ENCODE measurements around the gene SPIN4. TPM values are rescaled to one million over a fixed set of nuclear protein-coding genes. Genes with fewer than 3 reads are reported as not detected.
"Not testable (repeated sequence)": the region's sequence is repeated elsewhere in the genome, so short reads cannot be mapped to it uniquely, and the experiment has no call there.

SPIN4 gene
- polyA plus RNA-seq, 3 donors: 0.93 to 2.1 (median 1.5) TPM

- Mint-ChIP-seq H3K36me3 (no peaks in the 10 kb centered on the region), H3K9me3 (peaks cover 0 to 16% (median 10%) of the 10 kb centered on the region in 7 donors), H3K27me3 (ENCODE audit: low read depth in 3 of 3) (no peaks in the 10 kb centered on the region), H3K4me3 (no peak overlapping the region), H3K4me1 (no peaks in the 10 kb centered on the region), H3K27ac (no peak overlapping the region)
- intact Hi-C loops (cut with micrococcal nuclease): no loop called here
- Histone ChIP-seq H3K4me3 (replicated peaks in 1 of 3; ENCODE audit: low read depth in 2 of 3, low read length in 3 of 3) (no peak overlapping the region), H3K27me3 (ENCODE audit: control insufficient read depth in 2 of 2, insufficient read depth in 2 of 2, low read length in 2 of 2) (no peaks in the 10 kb centered on the region), H3K9me3 (replicated peaks in 1 of 2; ENCODE audit: control insufficient read depth in 1 of 2, insufficient read depth in 1 of 2, low read length in 2 of 2) (peaks cover 0 to 3% of the 10 kb centered on the region in 2 donors), H3K36me3 (replicated peaks in 1 of 2; ENCODE audit: control insufficient read depth in 1 of 2, insufficient read depth in 2 of 2, low read length in 2 of 2) (no peaks in the 10 kb centered on the region), H4K20me1 (ENCODE audit: insufficient read depth, low read length) (no peaks in the 10 kb centered on the region), H3K4me2 (replicated peaks; ENCODE audit: extremely low read depth, low read length, poor library complexity, severe bottlenecking) (no peak overlapping the region), H3K4me1 (ENCODE audit: control insufficient read depth in 1 of 2, insufficient read depth in 2 of 2, low read length in 2 of 2) (no peaks in the 10 kb centered on the region), H3K79me2 (ENCODE audit: insufficient read depth, low read length) (no peaks in the 10 kb centered on the region), H3K27ac (ENCODE audit: low read depth in 1 of 2, low read length in 2 of 2) (no peak overlapping the region), H2AFZ (ENCODE audit: insufficient read depth, low read depth, low read length, poor library complexity, severe bottlenecking) (no peak overlapping the region), H3K9ac (ENCODE audit: insufficient read depth, low read length, poor library complexity, severe bottlenecking) (no peak overlapping the region)
- no peak for TF ChIP-seq CTCF (IDR thresholded peaks at IDR 0.05)
- no CpG with 5 or more reads among the region's 2 CpGs for WGBS (ENCODE audit: insufficient coverage)
- DNase-seq: no peak
Measured at GRCh38 chrX:63394872-63395271, 43.7 kb upstream of the SPIN4 start.

- DNase-seq; H4K20me1 ChIP-seq (ENCODE audit: insufficient read depth, low read length); H3K4me3 ChIP-seq (replicated peaks in 1 of 3; ENCODE audit: low read depth in 2 of 3, low read length in 3 of 3); H3K27ac Mint-ChIP-seq; H3K4me3 Mint-ChIP-seq; H3K4me2 ChIP-seq (replicated peaks; ENCODE audit: extremely low read depth, low read length, poor library complexity, severe bottlenecking); H3K4me1 ChIP-seq (ENCODE audit: control insufficient read depth in 1 of 2, insufficient read depth in 2 of 2, low read length in 2 of 2); H2AFZ ChIP-seq (ENCODE audit: insufficient read depth, low read depth, low read length, poor library complexity, severe bottlenecking); H3K27me3 ChIP-seq (ENCODE audit: control insufficient read depth in 2 of 2, insufficient read depth in 2 of 2, low read length in 2 of 2); H3K9ac ChIP-seq (ENCODE audit: insufficient read depth, low read length, poor library complexity, severe bottlenecking); H3K27me3 Mint-ChIP-seq (ENCODE audit: low read depth in 3 of 3); H3K36me3 Mint-ChIP-seq; H3K27ac ChIP-seq (ENCODE audit: low read depth in 1 of 2, low read length in 2 of 2); H3K4me1 Mint-ChIP-seq; H3K36me3 ChIP-seq (replicated peaks in 1 of 2; ENCODE audit: control insufficient read depth in 1 of 2, insufficient read depth in 2 of 2, low read length in 2 of 2); H3K79me2 ChIP-seq (ENCODE audit: insufficient read depth, low read length); intact Hi-C loops (cut with micrococcal nuclease); H3K9me3 ChIP-seq (replicated peaks in 1 of 2; ENCODE audit: control insufficient read depth in 1 of 2, insufficient read depth in 1 of 2, low read length in 2 of 2): not testable (repeated sequence)
- H3K9me3 Mint-ChIP-seq: peaks cover 0 to 16% (median 11%) of the 10 kb centered on the region in 7 donors
- WGBS (ENCODE audit: insufficient coverage): 100% methylated on average over 4 of the region's 24 CpGs
Measured at GRCh38 chrX:63393094-63393493, 42.0 kb upstream of the SPIN4 start.
